ENCODE measurements around the gene UBE3A. TPM values are rescaled to one million over a fixed set of nuclear protein-coding genes. Genes with fewer than 3 reads are reported as not detected.
"Not testable (repeated sequence)": the region's sequence is repeated elsewhere in the genome, so short reads cannot be mapped to it uniquely, and the experiment has no call there.

Gene UBE3A
- total RNA-seq, 1 donor from 2014 or later, result 116 TPM

DNA sequence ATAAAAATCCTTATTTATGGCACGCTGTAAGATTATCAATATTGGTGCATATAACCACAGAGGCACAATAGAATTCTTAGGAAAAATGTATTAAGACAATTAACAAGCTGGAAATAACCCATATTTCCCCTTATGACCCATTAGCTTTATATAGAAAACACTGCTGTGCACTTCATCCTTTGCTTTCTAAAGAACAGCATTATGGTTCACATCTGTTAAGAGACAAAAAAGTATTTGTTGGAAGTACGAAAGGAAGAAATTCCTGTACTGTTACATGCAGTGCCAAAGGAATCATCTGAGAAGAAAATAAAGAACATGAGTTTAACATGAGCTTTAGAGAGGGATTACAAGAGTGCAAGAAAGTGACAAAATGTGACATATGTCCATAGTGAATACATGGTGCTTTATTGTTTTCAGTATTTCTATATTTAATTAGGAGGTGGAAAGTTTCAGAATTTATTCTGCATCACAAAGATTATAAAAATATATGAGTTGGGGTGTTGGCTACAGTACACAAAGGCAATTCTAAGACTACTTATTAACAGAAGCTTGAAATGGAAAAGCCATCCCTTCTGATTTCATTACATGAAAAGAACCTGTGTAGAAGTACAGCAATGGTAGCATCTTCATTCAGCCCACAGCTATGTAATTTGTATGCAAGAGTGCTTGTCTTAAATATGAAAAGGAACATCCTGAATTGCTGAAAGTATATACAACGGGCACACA lies 6.8 kb downstream of the UBE3A start:
- Mint-ChIP-seq H3K27me3 (no peaks in the 10 kb centered on the region), H3K4me1 (peaks cover 36% of the 10 kb centered on the region), H3K27ac (no peak overlapping the region), H3K9me3 (no peaks in the 10 kb centered on the region), H3K36me3 (ENCODE audit: low read depth) (peaks cover 30% of the 10 kb centered on the region), H3K4me3 (no peak overlapping the region)
- intact Hi-C loops (cut with micrococcal nuclease), result no loop called here
- DNase-seq, result no peak

DNA sequence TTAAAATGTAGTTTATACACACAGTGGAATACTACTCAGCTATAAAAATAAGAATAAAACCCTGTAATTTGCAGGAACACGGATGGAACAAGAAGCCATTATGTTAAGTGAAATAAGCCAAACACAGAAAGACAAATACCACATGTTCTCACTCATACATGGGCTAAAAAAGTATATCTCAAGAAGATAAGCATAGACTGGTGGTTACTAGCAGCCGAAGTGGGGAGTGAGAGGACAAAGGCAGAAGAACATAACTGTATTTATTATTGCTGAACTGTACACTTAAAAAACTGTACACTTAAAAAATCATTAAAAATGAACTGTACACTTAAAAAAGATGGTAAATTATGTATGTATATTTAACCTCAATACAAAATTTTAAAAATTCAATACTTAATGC lies 11.0 kb downstream of the UBE3A start:
- Mint-ChIP-seq H3K4me3 (no peak overlapping the region), H3K4me1 (peaks cover 26% of the 10 kb centered on the region), H3K9me3 (peaks cover 7% of the 10 kb centered on the region), H3K27me3 (no peaks in the 10 kb centered on the region), H3K36me3 (ENCODE audit: low read depth) (peaks cover 31% of the 10 kb centered on the region), H3K27ac (no peak overlapping the region)
- DNase-seq, result no peak
- intact Hi-C loops (cut with micrococcal nuclease), result no loop called here

DNA sequence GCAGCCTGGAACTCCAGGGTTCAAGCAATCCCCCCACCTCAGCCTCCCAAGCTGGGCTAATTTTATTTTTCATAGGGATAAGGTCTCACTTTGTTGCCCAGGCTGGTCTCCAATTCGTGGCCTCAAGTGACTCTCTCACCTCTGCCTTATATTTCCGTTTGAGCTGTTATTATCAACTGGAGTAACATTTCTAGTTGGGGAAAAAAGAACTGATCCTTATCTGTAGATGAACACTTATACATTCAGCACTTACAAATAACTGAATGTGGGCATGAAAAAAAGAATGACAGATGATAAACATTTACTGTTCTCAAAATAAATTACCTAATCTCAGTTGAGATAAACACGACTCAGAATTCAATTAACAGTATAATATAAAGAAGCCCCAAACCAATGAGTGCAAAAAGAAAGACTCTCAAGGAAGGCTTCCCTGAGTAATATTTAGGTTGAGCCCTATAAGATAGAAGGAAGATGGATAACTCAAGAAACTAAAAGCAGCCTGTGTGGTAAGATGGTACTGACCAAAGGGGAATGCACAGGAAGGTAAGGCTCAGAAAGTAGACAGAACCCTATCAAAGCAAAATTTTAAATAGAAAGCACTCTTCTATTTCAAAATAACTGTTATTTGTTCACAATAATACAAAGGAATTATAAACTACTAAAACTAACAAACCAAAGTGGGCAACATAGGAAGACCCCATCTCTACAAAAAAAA lies 11.8 kb downstream of the UBE3A start:
- Mint-ChIP-seq H3K4me1 (peaks cover 23% of the 10 kb centered on the region), H3K36me3 (ENCODE audit: low read depth) (peaks cover 29% of the 10 kb centered on the region), H3K9me3 (peaks cover 7% of the 10 kb centered on the region), H3K27ac (no peak overlapping the region), H3K27me3 (no peaks in the 10 kb centered on the region), H3K4me3 (no peak overlapping the region)
- DNase-seq, result no peak
- intact Hi-C loops (cut with micrococcal nuclease), result no loop called here

DNA sequence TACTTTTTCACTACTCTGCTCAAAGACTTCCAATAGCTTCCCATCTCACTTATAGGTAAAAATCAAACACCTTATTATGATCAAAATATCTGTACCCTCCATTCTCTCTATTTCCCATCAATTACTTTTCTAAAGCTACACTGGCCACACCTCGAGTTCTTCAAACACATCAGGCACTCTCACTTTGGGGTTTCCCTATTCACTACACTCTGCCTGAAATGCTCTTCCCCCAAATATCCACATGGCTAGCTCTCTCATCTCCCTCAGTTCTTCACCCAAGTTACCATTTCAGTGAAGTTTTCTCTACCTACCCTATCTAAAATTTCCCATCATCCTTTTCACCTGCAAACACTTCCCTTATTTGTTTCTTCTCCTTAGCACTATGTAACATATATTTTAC lies 14.8 kb downstream of the UBE3A start:
- H3K4me3 Mint-ChIP-seq, result no peak overlapping the region
- peaks cover 21% of the 10 kb centered on the region for H3K9me3 Mint-ChIP-seq
- no peak overlapping the region for H3K27ac Mint-ChIP-seq
- H3K27me3 Mint-ChIP-seq, result no peaks in the 10 kb centered on the region
- peaks cover 19% of the 10 kb centered on the region for H3K4me1 Mint-ChIP-seq
- intact Hi-C loops (cut with micrococcal nuclease), result no loop called here
- peaks cover 43% of the 10 kb centered on the region for H3K36me3 Mint-ChIP-seq (ENCODE audit: low read depth)
- no peak for DNase-seq

DNA sequence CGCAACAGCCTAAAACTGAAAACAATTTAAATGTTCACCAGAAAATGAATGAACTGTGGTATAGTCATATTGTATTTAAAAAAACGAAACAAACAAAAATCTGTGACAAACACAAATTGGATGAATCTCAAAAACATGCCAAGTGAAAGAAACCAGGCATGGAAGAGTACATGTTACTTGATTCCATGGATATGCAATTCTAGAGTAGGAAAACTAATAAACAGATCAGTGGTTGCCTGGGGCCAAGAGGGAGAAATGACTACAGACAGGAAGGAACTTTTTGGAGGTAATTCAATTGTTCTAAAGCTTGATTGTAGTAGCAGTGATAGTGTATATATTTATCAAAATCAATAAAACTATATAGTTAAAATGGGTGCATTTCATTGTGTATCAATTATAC lies 16.8 kb downstream of the UBE3A start:
- H3K9me3 Mint-ChIP-seq, result peaks cover 28% of the 10 kb centered on the region
- H3K4me3 Mint-ChIP-seq, result no peak overlapping the region
- peaks cover 13% of the 10 kb centered on the region for H3K4me1 Mint-ChIP-seq

DNA sequence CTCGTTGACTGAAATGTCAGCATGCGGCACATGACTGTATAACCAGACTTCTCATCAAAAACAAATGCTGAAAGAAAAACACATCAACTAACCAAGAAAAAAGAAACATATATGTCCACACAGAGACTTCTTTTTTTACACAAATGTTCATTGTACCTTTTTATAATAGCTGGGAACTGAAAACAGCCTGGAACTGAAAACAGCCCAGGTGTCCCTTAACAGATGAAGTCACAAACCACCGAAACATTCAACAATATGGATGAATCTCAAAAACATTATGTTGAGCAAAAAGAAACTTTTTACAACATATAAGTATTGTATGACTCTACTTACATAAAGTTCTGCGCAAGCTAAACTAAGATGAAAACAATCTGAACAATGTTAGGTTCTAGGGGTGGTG lies 20.6 kb downstream of the UBE3A start:
- Mint-ChIP-seq H3K4me3 (no peak overlapping the region), H3K36me3 (ENCODE audit: low read depth) (peaks cover 56% of the 10 kb centered on the region)
- intact Hi-C loops (cut with micrococcal nuclease), result no loop called here

More for the DNA sequence above, 16.8 kb downstream of the UBE3A start:
- Mint-ChIP-seq H3K27ac (no peak overlapping the region), H3K36me3 (ENCODE audit: low read depth) (peaks cover 50% of the 10 kb centered on the region), H3K27me3 (no peaks in the 10 kb centered on the region)
- intact Hi-C loops (cut with micrococcal nuclease), result no loop called here
- no peak for DNase-seq

DNA sequence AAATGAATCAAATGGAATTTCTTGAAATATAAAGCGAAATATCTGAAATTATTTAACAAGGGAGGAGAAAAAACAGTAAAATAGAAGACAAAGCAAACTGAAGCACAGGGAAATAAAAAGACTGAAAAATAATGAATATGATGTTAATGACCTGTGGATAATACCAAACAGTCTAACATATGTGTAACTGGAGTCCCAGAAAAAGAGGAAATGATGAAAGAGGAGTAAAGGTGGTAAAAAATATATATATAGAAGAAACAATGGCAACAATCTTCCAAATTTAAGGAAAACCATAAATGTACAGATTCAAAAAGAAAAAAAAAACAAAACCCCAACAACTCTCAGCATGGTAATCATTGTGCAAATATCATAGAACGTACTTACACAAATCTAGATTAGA lies 21.2 kb downstream of the UBE3A start:
- peaks cover 21% of the 10 kb centered on the region for H3K9me3 Mint-ChIP-seq
- H3K27me3 Mint-ChIP-seq, result no peaks in the 10 kb centered on the region
- peaks cover 3% of the 10 kb centered on the region for H3K4me1 Mint-ChIP-seq
- intact Hi-C loops (cut with micrococcal nuclease), result no loop called here
- no peak for DNase-seq
- H3K27ac Mint-ChIP-seq, result no peak overlapping the region
- no peak overlapping the region for H3K4me3 Mint-ChIP-seq
- peaks cover 56% of the 10 kb centered on the region for H3K36me3 Mint-ChIP-seq (ENCODE audit: low read depth)

More for the DNA sequence above, 20.6 kb downstream of the UBE3A start:
- H3K4me1 Mint-ChIP-seq, result peaks cover 3% of the 10 kb centered on the region
- DNase-seq, result no peak
- H3K27ac Mint-ChIP-seq, result no peak overlapping the region
- peaks cover 21% of the 10 kb centered on the region for H3K9me3 Mint-ChIP-seq
- H3K27me3 Mint-ChIP-seq, result no peaks in the 10 kb centered on the region

DNA sequence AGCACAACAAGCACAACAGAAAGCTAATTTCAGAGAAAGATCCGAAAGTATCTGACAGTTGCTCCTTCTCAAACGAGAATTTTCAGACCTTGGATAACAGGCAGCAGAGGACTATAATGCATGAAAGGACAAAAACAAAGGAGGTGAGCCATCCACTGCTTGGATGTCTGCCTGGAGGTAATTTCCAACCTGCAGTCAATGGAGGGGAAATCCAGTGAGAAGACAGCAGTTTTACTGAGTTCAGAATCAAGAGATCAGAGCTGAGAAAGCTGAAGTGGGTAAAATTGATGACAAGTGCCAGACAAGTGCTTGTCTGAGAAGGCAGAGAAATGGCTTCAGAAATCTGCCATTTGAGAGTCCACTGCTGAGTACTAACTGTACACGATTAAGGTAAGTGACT lies 22.1 kb downstream of the UBE3A start:
- DNase-seq, result no peak
- H3K4me3 Mint-ChIP-seq, result no peak overlapping the region
- H3K27me3 Mint-ChIP-seq, result no peaks in the 10 kb centered on the region
- peaks cover 53% of the 10 kb centered on the region for H3K36me3 Mint-ChIP-seq (ENCODE audit: low read depth)
- no peak overlapping the region for H3K27ac Mint-ChIP-seq
- peaks cover 3% of the 10 kb centered on the region for H3K4me1 Mint-ChIP-seq
- peaks cover 21% of the 10 kb centered on the region for H3K9me3 Mint-ChIP-seq
- intact Hi-C loops (cut with micrococcal nuclease), result no loop called here

DNA sequence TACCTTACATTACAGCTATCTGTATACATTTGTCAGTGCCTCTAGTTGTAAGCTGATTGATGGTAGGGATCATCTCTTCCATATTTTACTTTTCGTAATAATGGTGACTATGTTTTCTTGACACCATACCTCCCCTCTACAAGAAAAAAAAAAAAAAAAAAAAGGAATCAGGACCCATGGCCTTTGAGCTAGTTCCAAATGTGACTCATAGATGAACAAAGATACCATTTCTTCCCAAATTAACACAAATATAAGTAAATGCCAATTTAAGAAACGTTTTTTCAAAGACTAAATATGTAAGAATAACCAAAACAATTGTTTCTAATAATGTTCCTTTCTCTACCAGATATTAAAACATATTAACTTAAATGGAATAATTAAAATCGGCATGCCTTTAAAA lies 23.1 kb downstream of the UBE3A start:
- H3K36me3 Mint-ChIP-seq (ENCODE audit: low read depth), result peaks cover 53% of the 10 kb centered on the region
- peaks cover 6% of the 10 kb centered on the region for H3K4me1 Mint-ChIP-seq
- DNase-seq, result no peak

DNA sequence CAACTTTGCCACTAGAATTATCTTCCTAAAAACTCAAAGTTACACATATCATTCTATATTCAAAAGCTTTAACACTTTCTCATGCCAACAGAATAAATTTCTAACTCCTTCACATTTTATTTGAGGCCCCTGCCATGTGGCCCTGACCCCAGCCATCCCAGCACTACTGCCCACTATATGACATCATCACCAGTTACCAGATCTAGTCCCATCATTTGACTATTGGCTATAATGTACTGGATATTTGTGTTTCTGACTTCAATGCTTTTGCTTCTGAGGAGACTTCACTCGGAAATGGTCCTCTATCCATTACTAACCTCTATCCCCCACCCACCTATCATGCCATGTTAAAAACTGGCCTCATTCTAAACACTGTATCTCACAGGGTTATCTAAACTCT lies 23.6 kb downstream of the UBE3A start:
- H3K4me3 Mint-ChIP-seq, result no peak overlapping the region
- DNase-seq, result no peak
- H3K9me3 Mint-ChIP-seq, result peaks cover 12% of the 10 kb centered on the region
- intact Hi-C loops (cut with micrococcal nuclease), result no loop called here
- H3K4me1 Mint-ChIP-seq, result peaks cover 6% of the 10 kb centered on the region
- peaks cover 50% of the 10 kb centered on the region for H3K36me3 Mint-ChIP-seq (ENCODE audit: low read depth)
- H3K27me3 Mint-ChIP-seq, result no peaks in the 10 kb centered on the region
- no peak overlapping the region for H3K27ac Mint-ChIP-seq

More for the DNA sequence above, 23.1 kb downstream of the UBE3A start:
- H3K9me3 Mint-ChIP-seq, result peaks cover 14% of the 10 kb centered on the region
- intact Hi-C loops (cut with micrococcal nuclease), result no loop called here
- H3K4me3 Mint-ChIP-seq, result no peak overlapping the region
- no peak overlapping the region for H3K27ac Mint-ChIP-seq
- H3K27me3 Mint-ChIP-seq, result no peaks in the 10 kb centered on the region

DNA sequence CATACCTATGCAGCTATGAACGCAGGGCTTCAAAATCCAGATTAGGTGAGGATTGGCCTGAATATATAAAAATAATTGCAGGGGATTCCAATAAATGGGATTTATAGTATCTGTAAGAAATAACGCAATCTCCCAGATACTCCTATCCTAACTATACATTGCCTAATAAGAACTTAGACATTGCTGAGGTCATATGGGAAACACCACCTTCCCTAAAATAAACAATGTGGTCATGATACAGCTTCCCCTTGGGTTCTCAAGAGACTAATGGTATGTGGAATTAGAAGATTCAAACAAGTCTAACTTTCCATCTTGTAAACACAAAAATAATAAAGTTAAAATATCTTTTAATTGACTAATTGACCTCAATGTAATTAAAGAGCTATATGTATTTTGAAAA lies 28.2 kb downstream of the UBE3A start:
- Mint-ChIP-seq H3K27me3 (no peaks in the 10 kb centered on the region), H3K27ac (no peak overlapping the region), H3K36me3 (ENCODE audit: low read depth) (peaks cover 39% of the 10 kb centered on the region), H3K9me3 (no peaks in the 10 kb centered on the region), H3K4me1 (peaks cover 17% of the 10 kb centered on the region), H3K4me3 (no peak overlapping the region)
- DNase-seq, result no peak
- intact Hi-C loops (cut with micrococcal nuclease), result no loop called here

DNA sequence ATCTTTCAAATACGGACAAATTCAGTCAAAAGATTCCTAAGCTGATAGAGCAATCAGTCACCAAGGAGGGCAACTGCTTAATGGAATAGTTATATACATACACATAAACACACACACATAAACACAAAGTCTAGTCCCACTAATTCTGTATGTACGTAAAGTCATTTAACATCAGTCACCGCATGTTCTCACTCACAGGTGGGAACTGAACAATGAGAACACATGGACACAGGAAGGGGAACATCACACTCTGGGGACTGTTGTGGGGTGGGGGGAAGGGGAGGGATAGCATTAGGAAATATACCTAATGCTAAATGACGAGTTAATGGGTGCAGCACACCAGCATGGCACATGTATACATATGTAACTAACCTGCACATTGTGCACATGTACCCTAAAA lies 29.1 kb downstream of the UBE3A start:
- DNase-seq; intact Hi-C loops (cut with micrococcal nuclease): not testable (repeated sequence)
- H3K4me1 Mint-ChIP-seq, result peaks cover 17% of the 10 kb centered on the region

DNA sequence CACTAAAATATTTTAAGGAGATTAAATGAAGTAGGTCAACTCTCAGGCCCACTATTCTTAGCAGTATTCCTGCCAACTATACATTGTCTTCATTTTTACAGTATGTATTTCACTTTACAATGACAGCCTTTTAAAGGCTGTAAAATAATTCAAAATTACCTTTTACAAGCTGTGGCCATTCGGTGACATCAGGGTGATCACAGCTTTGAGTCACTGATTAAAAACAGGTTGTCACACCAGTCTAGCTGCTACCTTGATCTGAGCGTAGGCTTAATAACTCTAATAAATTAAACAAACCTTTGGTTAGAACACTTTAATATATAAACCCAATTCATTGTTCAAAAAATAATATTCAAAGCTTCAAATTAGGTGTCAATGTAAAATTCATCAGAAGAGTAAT lies 29.9 kb downstream of the UBE3A start:
- intact Hi-C loops (cut with micrococcal nuclease), result no loop called here
- Mint-ChIP-seq H3K27ac (no peak overlapping the region), H3K27me3 (no peaks in the 10 kb centered on the region), H3K4me1 (peaks cover 15% of the 10 kb centered on the region), H3K36me3 (ENCODE audit: low read depth) (peaks cover 42% of the 10 kb centered on the region), H3K4me3 (no peak overlapping the region), H3K9me3 (peaks cover 9% of the 10 kb centered on the region)
- no peak for DNase-seq

More for the DNA sequence above, 29.1 kb downstream of the UBE3A start:
- H3K36me3 Mint-ChIP-seq (ENCODE audit: low read depth), result peaks cover 40% of the 10 kb centered on the region
- H3K27ac Mint-ChIP-seq, H3K27me3 Mint-ChIP-seq, H3K9me3 Mint-ChIP-seq, H3K4me3 Mint-ChIP-seq: not testable (repeated sequence)

DNA sequence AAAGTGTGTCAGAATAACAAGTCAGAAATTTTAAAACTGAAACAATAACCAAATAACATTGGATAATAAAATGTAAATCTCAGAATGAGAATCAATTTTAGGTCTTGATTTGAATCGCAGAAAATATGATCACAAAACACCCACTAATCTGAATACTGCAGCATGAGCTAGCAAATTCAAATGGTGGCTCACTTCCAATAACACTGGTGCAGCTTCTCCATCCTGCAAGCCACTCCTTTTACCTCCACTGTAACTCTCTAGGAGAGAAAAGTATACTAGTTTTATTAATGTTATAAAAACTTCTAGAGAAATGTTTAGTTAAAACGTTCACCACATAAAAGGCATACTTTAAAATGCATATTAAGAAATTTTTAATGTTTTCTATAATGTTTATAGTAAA lies 30.4 kb downstream of the UBE3A start:
- no peaks in the 10 kb centered on the region for H3K27me3 Mint-ChIP-seq
- H3K4me1 Mint-ChIP-seq, result peaks cover 15% of the 10 kb centered on the region
- intact Hi-C loops (cut with micrococcal nuclease), result no loop called here
- no peak overlapping the region for H3K27ac Mint-ChIP-seq
- no peak for DNase-seq
- no peak overlapping the region for H3K4me3 Mint-ChIP-seq
- peaks cover 9% of the 10 kb centered on the region for H3K9me3 Mint-ChIP-seq
- H3K36me3 Mint-ChIP-seq (ENCODE audit: low read depth), result peaks cover 44% of the 10 kb centered on the region
